Hypothalamus (tissue), 51 donors: ENCODE data around the gene DUOXA2.
"Not testable (repeated sequence)": the region's sequence is repeated elsewhere in the genome, so short reads cannot be mapped to it uniquely, and the experiment has no call there.

Experiments
- DNase-seq, 51 donors: peaks; one replicate each; lab custom pipeline; 2025; lab: John Stamatoyannopoulos, UW

Gene DUOXA2

DNA sequence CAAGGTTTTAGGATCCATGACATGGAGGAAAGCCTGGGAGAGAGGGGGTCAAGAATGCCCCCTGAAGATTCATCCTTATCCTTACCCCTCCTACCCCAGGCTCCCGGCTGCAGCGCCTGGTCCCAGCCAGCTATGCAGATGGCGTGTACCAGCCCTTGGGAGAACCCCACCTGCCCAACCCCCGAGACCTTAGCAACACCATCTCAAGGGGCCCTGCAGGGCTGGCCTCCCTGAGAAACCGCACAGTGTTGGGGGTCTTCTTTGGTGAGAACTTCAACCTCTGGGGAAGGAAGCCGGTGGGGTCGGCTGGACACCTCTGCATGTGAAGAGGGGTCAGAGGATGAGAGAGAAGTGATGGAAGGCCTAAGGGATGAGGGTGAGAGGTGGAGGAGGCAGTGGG, 19.9 kb downstream of the DUOXA2 start:
- no peak for DNase-seq

DNA sequence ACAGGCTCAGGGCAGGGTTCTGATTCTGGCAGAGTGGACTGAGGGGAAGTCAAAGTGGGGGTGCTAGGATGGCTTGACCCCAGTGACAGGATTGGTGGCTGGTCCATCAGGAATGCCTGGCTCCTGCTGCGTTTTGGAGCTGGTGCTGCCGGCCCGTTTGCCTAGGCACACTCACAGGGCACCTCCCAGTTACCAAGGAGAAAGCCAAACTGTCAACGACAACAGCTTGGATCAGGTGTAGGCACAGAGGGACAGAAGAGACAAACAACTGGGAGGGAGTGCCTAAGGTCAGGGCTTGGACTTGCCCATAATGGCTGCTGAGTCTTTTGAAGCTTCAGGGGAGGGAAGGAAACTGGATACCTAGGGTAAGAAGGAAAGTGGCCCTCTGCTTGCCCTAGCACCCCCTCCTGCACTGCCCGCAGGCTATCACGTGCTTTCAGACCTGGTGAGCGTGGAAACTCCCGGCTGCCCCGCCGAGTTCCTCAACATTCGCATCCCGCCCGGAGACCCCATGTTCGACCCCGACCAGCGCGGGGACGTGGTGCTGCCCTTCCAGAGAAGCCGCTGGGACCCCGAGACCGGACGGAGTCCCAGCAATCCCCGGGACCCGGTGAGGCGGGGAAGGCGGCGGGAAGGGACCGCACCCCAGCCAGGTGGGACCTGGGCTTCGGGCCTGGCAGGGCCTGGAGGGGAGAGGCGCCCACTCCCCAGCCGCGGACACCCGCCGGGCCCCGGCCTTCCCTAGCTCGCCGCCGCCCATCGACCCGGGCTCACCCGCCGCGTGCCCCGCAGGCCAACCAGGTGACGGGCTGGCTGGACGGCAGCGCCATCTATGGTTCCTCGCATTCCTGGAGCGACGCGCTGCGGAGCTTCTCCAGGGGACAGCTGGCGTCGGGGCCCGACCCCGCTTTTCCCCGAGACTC, 20.8 kb downstream of the DUOXA2 start:
- peak in 2 of 51 donors; percentile 22 to 28 for DNase-seq

DNA sequence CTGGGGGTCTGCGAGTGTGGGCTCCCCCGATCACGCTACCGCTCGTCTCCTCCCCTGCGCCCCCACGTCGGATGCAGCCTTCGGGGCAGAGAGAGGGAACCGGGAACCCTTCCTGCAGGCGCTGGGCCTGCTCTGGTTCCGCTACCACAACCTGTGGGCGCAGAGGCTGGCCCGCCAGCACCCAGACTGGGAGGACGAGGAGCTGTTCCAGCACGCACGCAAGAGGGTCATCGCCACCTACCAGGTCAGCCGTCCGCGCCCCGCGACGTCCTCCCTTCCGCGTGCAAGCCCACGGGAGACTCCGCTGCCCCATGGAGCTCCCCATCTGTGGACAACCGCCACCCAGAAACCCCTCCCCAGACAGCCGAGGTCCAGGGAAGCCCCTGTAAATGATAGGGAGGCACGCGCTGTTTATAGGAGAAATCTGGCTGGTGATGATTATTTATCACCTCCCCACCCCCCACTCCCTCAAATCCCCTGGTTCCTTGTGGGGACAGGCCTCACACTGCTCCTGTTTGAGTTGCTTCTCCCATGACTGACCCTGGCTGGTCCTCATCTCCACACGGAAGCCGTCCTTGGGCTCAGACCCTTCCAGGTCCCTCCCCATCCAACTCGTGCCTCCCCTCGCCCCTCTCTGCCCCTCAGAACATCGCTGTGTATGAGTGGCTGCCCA, 21.7 kb downstream of the DUOXA2 start:
- DNase-seq: not testable (repeated sequence)

DNA sequence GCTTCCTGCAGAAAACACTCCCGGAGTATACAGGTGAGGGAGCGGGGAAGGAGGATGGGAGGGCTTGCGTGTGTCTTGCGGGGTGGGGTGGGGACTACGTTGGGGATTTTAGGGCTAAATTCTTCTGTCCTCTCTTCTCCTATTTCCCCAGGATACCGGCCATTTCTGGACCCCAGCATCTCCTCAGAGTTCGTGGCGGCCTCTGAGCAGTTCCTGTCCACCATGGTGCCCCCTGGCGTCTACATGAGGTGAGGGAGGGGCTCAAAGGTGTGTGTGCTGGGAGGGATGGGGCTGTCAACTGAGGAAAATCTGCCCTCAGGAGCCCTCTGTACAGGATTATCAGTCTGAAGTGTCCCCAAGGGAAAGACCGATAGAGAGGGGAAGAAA, 22.2 kb downstream of the DUOXA2 start:
- no peak for DNase-seq

DNA sequence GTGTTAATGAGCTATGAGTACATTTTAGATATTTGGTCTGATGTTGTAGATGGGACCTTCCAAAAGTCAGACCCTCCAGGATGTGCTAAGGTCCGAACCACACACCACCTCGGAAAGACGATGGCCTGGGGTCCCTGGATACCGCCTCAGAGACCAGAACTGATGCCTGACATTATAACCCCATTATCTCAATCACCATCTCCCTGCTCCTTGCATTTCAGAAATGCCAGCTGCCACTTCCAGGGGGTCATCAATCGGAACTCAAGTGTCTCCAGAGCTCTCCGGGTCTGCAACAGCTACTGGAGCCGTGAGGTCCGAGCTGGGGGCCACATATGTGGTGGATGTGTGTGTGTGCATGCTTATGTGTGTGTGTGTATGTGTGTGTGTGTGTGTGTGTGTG, 23.6 kb downstream of the DUOXA2 start:
- DNase-seq: no peak

DNA sequence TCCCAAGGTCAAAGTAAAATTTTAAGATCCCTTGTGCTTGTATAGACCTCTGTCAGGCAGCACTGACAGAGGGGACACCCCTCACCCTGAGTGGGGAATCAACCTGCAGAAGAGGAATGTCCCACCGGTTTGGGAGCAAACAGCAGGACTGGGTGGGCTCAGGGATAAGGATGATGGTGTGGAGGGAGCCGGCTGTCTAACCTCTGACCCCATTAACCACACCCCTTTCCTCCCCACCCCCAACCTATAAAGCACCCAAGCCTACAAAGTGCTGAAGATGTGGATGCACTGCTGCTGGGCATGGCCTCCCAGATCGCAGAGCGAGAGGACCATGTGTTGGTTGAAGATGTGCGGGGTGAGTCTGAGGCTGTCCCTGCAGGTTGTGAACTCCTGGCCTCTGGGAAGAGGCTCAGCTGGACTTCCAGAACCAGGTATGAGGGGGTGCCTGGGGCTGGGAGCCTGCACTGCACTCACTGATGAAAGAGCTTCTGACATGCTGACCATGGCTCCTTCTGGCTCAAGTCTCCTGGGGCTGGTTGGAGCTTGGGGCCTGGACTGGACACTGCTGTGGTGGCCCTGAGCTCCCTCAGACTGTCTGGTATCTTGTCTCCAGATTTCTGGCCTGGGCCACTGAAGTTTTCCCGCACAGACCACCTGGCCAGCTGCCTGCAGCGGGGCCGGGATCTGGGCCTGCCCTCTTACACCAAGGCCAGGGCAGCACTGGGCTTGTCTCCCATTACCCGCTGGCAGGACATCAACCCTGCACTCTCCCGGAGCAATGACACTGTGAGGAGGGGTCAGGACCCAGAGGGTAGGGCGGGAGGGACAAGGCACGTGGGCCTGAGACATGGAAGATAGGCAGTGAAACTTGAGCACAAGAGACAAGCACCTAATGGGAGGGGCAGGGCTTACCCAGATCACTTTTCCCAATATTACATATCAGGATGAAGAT, 25.0 kb downstream of the DUOXA2 start:
- no peak for DNase-seq

DNA sequence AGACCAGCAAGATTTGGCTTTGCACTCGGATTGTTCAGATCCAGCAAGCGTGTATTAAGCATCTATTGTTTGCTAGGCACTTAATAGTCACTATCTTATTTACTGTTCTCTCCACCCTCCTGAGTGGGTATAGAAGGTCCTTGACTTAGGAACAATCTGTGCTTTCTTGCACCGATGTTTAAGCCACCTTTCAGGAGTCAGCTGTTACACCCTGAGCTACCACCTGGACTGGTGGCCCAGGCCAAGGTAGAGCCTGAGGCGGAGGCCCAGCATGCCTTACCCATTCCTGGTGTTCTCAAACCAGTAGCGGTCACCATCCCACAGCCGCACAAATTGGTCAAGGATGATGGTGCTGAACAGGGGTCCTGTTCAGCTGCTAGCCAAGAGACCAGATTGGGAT, 25.6 kb downstream of the DUOXA2 start:
- DNase-seq: no peak

DNA sequence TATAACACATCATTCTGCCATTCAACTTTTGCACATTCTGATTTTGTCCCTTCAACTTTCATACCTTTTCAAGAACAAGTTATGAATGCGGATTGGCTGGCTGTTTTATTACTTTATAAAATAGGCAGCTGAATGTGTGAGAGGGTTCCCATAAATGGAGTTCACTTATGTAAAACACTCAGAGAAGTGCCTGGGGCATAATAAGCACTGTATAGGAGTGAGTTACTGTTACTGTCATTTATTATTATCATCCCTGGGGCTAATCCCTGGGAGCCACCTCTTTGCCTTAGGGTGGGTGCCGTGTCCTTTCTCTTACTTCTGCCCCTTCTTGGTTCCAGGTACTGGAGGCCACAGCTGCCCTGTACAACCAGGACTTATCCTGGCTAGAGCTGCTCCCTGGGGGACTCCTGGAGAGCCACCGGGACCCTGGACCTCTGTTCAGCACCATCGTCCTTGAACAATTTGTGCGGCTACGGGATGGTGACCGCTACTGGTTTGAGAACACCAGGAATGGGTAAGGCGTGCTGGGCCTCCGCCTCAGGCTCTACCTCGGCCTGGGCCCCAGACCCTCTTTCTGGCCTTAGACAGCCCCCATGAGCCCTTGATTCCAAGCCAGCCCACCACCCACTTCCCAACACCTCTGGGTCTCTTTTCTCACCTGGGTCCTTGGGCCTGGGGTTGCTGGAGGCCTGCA, 26.6 kb downstream of the DUOXA2 start:
- no peak for DNase-seq

DNA sequence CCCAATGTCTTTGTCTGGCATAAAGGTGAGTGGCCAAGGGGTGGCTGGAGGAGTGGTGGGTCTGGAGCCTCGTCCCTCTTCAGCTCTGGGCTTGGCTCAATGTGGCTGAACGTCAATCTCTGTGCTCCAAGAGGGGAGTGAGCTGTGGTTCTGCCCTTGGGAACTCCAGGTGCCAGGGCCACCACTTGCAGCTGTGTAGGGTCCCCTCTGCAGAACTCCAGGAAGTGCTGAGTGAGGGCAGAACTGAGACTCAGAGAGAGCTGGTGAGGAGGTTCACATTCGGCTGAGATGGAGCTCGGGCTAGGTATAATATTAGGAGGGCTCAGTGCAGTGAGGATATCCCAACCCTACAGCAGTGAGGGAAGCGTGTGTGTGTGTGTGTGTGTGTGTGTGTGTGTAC, 27.3 kb downstream of the DUOXA2 start:
- no peak for DNase-seq

DNA sequence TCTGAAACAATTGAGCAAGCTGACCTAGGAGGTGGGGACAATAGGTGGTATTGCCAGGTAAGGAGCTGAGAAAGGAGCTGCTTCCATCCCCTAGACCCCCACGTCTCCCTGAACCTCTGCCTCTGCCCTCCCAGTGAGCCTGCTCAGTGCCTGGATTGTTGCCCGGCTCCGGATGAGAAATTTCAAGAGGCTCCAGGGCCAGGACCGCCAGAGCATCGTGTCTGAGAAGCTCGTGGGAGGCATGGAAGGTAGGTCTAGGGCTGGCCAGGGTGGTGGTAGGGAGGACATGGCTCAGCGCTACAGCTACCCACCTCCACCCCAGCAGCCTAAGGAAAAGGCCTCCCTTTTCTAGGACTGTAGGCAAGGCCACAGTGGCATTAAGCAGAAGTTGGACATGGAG, 28.9 kb downstream of the DUOXA2 start:
- DNase-seq: no peak

DNA sequence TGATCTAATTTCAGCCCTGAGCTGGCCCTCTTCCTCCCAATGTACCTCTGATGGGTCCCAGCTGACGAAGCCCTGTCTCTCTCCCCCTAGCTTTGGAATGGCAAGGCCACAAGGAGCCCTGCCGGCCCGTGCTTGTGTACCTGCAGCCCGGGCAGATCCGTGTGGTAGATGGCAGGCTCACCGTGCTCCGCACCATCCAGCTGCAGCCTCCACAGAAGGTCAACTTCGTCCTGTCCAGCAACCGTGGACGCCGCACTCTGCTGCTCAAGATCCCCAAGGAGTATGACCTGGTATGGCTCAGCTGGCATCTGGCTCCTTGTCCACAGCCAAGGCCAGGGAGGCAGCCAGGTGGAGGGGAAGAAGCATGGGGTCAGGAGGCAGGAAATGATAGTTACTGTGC, 29.8 kb downstream of the DUOXA2 start:
- DNase-seq: no peak

DNA sequence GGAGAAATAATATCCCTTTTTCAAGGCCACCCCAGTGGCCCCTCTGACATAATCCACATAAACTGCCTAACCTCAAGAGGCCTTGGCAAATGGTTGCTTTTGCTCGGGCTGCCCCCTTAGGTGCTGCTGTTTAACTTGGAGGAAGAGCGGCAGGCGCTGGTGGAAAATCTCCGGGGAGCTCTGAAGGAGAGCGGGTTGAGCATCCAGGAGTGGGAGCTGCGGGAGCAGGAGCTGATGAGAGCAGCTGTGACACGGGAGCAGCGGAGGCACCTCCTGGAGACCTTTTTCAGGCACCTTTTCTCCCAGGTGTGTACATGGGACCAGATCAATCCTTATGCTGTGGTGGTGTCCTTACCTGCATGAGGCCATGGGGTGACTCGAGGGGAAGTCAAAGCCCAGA, 30.6 kb downstream of the DUOXA2 start:
- DNase-seq: no peak

DNA sequence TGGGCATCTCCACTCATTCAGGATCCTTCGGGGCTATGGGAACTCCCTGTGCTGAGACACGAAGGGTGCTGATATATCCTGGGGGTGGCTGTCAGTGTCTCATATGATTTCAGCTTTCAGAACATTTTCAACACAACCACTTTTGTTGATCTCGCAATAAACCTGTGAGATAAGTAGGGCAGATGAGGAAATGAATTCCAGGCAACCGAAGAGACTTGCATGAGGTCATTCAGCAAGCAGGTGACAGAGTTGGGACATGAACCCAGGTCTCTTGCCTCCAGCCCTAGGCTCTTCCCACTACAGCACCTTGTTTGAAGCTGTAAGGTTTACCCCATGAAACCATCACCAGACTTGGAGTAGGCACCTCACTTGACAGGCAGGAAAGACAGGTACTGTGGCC, 32.3 kb downstream of the DUOXA2 start:
- DNase-seq: no peak

DNA sequence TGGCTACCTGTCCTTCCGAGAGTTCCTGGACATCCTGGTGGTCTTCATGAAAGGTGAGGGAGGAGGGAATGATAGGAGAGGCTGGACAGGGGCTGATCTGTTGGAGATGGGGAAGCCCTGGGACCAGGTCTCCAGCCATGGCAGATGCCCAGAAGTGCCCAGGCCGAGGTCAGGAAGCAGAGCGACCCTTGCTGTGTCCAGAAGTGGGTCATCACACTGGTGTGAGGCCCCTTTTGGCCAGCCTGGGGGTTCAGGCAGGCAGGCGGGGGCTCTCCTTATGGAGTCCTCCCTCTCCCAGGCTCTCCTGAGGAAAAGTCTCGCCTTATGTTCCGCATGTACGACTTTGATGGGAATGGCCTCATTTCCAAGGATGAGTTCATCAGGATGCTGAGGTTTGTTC, 33.5 kb downstream of the DUOXA2 start:
- no peak for DNase-seq

DNA sequence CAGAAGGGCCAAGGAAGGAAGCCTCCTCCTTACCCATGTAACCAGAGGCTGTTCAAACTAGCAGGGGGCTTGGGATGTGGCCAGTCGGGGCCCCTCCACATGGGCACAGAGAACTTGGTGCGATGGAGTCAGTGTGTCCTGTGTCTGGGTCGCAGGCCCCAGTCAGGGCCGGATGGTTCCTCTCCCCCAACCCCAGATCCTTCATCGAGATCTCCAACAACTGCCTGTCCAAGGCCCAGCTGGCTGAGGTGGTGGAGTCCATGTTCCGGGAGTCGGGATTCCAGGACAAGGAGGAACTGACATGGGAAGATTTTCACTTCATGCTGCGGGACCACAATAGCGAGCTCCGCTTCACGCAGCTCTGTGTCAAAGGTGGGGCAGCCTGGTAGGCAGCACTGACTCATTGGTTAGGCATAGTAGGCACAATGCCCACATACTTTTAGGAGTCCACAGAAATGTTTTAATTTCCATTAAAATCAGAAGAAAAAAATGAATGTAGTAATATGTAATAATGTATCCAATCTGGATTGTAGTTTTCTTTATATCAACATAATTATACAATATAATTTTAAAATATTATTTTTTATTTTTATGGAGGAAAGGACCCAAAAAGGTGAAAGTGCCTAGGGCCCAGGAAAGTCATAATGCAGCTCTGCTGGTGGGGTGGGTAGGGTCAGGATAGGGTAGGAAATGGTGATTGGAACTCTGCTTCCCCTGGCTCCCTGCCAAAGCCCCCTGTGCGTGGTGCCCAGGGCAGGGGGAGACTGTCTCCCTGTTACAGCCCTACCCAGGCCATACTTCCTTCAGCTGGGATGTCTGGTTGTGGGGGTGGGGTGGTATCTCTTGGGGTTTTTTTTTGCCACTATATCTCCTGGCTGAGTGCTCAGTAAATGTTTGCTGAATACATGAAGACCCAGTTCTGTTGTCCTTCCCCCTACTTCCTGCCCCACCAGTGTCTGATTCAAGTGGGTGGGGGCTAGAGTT, 34.2 kb downstream of the DUOXA2 start:
- DNase-seq: no peak

DNA sequence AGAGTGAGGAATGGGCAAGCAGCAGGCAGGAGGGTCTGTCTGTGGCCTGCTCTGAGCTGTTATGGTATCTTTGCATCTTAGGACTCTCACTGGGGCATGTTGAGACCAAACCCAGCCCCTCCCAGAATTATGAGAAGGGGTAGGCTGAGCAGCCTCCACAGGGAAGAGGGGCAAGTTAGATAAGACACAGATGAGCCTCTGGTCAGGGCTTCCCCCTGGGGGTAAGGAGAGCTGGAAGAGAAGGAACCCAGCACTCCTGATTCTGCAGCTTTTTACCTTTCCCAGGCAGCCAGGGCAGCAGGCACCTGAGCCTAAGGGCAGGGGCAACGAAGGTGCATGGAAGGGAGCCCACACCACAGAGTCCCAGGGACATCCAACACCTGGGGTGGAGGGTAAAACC, 34.9 kb downstream of the DUOXA2 start:
- DNase-seq: no peak

DNA sequence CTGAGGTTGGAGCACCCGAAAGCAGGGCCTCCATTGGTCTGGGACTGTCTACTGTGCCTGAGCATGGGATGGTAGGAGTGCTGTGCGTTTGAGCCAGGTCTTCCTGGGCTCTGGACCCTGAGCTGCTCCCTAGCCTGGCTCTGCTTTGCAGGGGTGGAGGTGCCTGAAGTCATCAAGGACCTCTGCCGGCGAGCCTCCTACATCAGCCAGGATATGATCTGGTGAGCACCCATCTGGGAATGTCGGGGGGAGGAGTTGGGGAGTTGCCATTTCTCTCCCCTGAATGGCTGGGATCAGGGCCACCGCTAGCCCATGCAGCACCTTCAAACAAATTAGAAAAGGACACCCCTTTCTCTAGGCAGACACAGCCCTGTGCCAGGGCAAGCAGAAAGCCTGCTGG, 36.4 kb downstream of the DUOXA2 start:
- no peak for DNase-seq

DNA sequence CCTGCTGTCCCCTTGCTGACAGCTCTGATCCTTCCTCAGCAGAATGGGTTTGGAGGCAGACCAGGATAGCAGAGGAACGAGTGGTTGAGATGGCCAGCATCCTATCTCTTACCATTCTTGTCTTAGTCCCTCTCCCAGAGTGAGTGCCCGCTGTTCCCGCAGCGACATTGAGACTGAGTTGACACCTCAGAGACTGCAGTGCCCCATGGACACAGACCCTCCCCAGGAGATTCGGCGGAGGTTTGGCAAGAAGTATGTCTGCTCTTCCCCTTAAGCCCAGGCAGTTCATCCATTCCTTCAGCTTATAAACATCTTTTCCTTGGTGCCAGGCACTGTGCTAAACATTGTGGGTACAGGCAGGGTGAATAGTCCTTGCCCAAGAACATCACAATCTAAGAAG, 36.9 kb downstream of the DUOXA2 start:
- DNase-seq: no peak
